ENCODE results near the gene C2CD2L. TPM values are rescaled to one million over a fixed set of nuclear protein-coding genes. Genes with fewer than 3 reads are reported as not detected.
A peak's percentile ranks its signal among the peaks of the same experiment; 100 is the strongest.

Gene C2CD2L
- polyA plus RNA-seq, 1 of the 3 experiments (the other 2 are of a cell fraction) = 8.6 TPM

DNA sequence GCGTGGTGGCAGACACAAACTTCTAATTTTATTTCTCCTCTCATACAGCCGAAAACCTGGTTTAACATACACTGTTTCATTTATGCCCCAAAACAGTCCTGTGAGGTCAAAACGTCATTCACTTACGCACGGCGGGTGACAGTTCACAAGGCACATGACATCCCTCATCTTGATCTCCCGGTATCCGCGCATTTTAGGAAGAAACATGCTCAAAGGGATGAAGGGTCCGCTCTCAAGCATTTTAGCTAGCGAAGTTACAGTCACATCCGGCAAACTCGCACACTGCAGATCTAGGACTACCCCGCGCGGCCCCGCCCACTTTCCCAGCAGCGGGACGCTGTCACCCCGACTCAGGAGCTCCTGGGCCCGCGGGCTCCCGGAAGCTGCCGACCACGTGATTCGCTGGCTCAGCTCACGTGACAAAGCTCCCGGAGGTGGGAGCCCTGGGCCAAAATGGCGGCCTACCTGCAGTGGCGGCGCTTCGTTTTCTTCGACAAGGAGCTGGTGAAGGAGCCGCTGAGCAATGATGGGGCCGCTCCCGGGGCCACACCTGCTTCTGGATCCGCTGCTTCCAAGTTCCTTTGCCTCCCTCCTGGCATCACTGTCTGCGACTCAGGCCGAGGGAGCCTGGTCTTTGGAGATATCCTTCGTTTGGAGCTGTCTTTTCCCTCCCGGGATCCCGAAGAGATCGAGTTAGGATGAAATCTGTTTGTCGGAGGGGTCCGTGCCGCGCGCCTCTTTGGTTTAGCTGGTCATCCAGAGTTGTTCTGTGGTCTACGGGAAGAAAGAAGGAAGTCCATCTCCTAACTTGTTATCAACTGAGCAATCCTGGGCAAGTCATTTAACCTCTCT lies 39.5 kb upstream of the C2CD2L start, which contains the start of gene VPS11 (continued):
- TF ChIP-seq, protein P1, sequence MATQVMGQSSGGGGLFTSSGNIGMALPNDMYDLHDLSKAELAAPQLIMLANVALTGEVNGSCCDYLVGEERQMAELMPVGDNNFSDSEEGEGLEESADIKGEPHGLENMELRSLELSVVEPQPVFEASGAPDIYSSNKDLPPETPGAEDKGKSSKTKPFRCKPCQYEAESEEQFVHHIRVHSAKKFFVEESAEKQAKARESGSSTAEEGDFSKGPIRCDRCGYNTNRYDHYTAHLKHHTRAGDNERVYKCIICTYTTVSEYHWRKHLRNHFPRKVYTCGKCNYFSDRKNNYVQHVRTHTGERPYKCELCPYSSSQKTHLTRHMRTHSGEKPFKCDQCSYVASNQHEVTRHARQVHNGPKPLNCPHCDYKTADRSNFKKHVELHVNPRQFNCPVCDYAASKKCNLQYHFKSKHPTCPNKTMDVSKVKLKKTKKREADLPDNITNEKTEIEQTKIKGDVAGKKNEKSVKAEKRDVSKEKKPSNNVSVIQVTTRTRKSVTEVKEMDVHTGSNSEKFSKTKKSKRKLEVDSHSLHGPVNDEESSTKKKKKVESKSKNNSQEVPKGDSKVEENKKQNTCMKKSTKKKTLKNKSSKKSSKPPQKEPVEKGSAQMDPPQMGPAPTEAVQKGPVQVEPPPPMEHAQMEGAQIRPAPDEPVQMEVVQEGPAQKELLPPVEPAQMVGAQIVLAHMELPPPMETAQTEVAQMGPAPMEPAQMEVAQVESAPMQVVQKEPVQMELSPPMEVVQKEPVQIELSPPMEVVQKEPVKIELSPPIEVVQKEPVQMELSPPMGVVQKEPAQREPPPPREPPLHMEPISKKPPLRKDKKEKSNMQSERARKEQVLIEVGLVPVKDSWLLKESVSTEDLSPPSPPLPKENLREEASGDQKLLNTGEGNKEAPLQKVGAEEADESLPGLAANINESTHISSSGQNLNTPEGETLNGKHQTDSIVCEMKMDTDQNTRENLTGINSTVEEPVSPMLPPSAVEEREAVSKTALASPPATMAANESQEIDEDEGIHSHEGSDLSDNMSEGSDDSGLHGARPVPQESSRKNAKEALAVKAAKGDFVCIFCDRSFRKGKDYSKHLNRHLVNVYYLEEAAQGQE (IDR thresholded peaks at IDR 0.05; ENCODE audit: low read depth, low read length) = 0 out of 2 replicates have a peak, but pooled peaks have one; percentile 7
- TF ChIP-seq FOXJ3 (CRISPR knock-in tag; IDR thresholded peaks at IDR 0.05) (no peak), NRF1 (IDR thresholded peaks at IDR 0.05; ENCODE audit: low read depth, low read length) (peak; percentile 37)

GRCh38 chr11:119077839-119078238 lies 29.3 kb upstream of the C2CD2L start:
- Histone ChIP-seq H3K9me2 (no peaks in the 10 kb centered on the region), H3K9ac (no peak overlapping the region), H3K4me2 (no peak overlapping the region), H2AFZ (ENCODE audit: low read depth) (no peak overlapping the region), H3K9me3 (no peaks in the 10 kb centered on the region), H3K4me1 (ENCODE audit: control insufficient read depth in 1 of 2, insufficient read depth in 2 of 2, low read depth in 1 of 2, low read length in 1 of 2) (no peaks in the 10 kb centered on the region), H3F3A (replicated peaks; ENCODE audit: insufficient read depth) (peaks cover 17% of the 10 kb centered on the region), H3K27me3 (ENCODE audit: insufficient read depth) (no peaks in the 10 kb centered on the region), H3K79me2 (ENCODE audit: insufficient read depth) (no peaks in the 10 kb centered on the region), H4K20me1 (ENCODE audit: insufficient read depth) (no peaks in the 10 kb centered on the region), H3K4me3 (ENCODE audit: low read depth in 2 of 2, low read length in 1 of 2) (no peak overlapping the region), H3K36me3 (replicated peaks in 1 of 2; ENCODE audit: control insufficient read depth in 1 of 2, insufficient read depth in 2 of 2, low read length in 1 of 2) (peaks cover 29 to 68% of the 10 kb centered on the region in 2 experiments), H3K27ac (ENCODE audit: low read depth in 2 of 2, low read length in 1 of 2) (no peak overlapping the region)
- DNase-seq = no peak
- TF ChIP-seq, protein P1 (IDR thresholded peaks at IDR 0.05; ENCODE audit: low read depth, low read length) = no peak
- TF ChIP-seq CTCF (IDR thresholded peaks at IDR 0.05) (no peak), RAD21 (IDR thresholded peaks at IDR 0.05; ENCODE audit: low read length) (no peak)
- ChIA-PET POLR2A (no interaction called here), CTCF (interaction anchor here (0.6 to 1.3 kb wide), 2 partner anchors 11 to 18 kb away, joined by 3 read pairs; a partner anchor contains a TSS)
- WGBS (ENCODE audit: low lambda C conversion rate) = 100% methylated on average over 9 of the region's 11 CpGs

Measured in SK-N-SH (cell line).